Measurements from ENCODE around the gene TRMT61A.

DNA sequence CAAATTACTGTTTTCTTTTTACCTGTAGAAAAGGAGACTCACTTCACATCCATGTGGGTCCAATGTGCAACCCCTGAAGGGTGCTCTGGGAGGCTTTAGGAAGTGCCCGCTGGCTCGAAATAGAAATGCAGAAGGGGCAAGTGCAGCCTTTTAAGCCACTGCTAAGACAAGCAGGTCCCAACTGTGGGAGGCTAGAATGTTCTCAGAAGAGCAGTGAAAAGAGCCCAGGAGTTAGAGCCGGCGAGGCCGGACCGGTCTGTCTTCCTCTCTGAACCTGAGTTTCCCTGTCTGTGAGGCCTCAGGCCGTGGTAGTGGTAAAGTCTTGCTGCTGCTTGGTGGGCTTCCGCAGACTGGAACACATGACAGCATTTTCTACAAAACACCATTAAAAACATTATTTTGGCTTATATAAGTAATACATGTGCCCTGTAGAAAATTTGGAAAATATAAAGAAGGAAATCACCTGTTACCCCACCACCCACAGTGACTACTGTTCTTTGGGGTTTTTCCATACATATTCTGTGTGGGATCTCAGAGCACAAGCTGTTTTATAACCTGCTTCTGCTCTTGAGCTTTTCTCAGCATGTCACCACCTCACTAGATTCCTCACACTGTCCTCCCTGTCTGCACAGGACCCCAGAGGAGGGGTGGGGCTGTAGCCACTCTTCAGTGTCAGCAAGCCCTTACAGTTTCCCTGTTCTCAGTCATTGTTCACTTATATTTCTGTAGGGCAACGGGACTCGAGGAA, 12.4 kb upstream of the TRMT61A start:
- TF ChIP-seq TAF1 (IDR thresholded peaks at IDR 0.05; ENCODE audit: borderline replicate concordance, low read depth, low read length): no peak
- TF ChIP-seq SMC3 (IDR thresholded peaks at IDR 0.05; ENCODE audit: low read depth, low read length): no peak
- TF ChIP-seq, protein P1, sequence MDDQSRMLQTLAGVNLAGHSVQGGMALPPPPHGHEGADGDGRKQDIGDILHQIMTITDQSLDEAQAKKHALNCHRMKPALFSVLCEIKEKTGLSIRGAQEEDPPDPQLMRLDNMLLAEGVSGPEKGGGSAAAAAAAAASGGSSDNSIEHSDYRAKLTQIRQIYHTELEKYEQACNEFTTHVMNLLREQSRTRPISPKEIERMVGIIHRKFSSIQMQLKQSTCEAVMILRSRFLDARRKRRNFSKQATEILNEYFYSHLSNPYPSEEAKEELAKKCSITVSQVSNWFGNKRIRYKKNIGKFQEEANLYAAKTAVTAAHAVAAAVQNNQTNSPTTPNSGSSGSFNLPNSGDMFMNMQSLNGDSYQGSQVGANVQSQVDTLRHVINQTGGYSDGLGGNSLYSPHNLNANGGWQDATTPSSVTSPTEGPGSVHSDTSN (IDR thresholded peaks at IDR 0.05): no peak
- no peak for TF ChIP-seq EP300 (IDR thresholded peaks at IDR 0.05; ENCODE audit: borderline replicate concordance in 1 of 2, low read depth in 1 of 2, low read length in 1 of 2)

Measured in SK-N-SH (cell line).